ENCODE data around the gene CCDC137.

Gene CCDC137

GRCh38 chr17:81683584-81684441 is 17.3 kb downstream of the CCDC137 start, which contains the start of the genes ARL16 and HGS:
TSS of gene ARL16 (minus strand) at chr17:81683797. CDS start at chr17:81683753, 44 bp downstream.
TSS of gene HGS (plus strand) at chr17:81684011. CDS start at chr17:81684067, 56 bp downstream.
- peak; percentile 100 for DNase-seq

- DNase-seq: no peak
These were observed 17.9 kb downstream of the CCDC137 start for GRCh38 chr17:81684442-81684911.

DNA sequence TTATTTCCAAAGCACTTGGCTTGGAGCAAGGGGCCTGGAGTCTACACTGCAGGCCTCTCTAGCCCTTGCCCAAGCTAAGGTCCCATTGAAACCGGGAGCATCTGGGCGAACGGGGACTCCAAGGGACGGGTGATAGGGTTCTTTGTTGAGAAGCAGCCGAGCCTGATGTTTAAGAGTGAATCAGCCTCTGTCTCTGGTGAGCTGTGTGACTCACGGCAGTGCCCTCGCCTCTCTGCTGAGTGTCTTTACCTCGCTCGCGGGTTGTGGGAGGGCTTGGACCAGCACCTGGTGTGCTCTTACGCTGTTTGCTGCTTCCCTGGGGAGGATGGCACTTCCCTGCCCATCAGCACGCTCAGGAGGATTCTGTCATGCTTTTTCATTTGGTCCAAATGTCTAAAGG is 18.6 kb downstream of the CCDC137 start:
- no peak for DNase-seq

GRCh38 chr17:81686614-81687013 is 20.1 kb downstream of the CCDC137 start:
- no peak for DNase-seq

- no peak for DNase-seq
These were observed 21.4 kb downstream of the CCDC137 start for GRCh38 chr17:81687770-81688541.

DNA sequence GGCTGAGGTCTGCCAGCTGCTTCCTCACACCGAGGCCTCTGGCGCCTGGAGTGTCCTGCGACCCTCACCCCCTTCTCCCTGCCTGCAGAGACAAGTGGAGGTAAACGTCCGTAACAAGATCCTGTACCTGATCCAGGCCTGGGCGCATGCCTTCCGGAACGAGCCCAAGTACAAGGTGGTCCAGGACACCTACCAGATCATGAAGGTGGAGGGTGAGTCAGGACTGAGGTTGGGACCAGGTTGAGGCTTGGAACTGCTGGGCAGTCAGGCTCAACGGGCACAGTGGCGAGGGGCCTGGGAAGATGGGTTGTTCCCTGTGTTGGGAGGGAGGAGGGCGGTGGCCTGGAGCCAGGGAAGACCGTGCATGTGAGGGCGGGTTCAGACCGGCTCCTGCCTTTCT is 22.1 kb downstream of the CCDC137 start:
- DNase-seq: no peak

GRCh38 chr17:81690066-81690465 is 23.5 kb downstream of the CCDC137 start:
- no peak for DNase-seq

DNA sequence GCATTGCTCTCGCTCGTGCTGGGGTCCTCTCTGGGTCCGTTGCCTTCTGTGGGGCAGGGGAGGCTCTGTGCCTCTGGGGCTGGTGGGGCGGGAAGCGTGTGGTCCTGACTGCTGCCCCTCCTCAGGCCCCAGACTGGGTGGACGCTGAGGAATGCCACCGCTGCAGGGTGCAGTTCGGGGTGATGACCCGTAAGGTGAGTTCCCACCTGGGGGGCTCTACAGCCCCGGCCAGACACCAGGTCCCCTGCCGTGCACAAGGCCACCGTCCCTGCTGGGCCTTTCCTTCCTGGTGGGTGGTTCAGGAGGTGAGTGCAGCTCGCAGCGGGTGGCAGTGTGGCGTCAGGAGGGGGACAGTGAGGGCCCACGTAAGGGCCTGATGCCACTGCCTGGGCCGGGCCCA is 24.0 kb downstream of the CCDC137 start:
- no peak for DNase-seq

DNA sequence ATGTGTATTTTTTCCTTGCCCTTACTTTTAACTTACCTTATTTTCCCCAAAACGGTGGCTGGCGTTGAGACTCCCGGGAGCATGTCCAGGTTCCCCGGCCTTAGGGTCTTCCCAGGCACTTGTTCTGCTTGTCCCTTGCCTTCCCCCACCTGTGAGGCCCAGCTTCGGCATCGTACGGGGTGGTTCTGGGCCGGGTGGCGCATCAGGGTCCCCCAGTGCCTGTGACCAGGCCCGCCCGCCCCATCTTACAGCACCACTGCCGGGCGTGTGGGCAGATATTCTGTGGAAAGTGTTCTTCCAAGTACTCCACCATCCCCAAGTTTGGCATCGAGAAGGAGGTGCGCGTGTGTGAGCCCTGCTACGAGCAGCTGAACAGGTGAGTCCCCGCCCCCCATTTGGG is 24.7 kb downstream of the CCDC137 start:
- no peak for DNase-seq

- DNase-seq: no peak
These were observed 25.1 kb downstream of the CCDC137 start for GRCh38 chr17:81691608-81692007.

DNA sequence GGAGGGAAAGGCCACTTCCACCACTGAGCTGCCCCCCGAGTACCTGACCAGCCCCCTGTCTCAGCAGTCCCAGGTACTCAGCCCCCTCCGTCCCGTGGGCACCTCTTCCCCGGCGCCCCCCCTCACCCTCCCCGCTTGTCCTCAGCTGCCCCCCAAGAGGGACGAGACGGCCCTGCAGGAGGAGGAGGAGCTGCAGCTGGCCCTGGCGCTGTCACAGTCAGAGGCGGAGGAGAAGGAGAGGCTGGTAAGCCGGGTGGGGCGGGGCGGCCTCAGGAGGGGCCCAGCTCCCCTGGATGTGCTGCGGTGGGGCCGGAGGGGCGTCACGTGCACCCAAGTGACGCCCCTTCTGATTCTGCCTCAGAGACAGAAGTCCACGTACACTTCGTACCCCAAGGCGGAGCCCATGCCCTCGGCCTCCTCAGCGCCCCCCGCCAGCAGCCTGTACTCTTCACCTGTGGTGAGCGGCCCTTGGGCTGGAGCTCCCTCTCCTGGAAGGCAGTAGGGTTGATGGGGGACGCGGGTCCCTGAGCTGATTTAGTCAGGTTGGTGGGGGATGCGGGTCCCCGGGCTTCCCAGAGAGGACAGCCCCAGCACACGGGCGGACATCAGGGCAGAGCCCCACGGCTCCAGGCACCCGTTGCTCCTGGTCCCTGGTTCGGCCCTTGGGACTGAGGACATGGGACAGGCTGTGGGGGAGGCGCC is 27.1 kb downstream of the CCDC137 start:
- no peak for DNase-seq

- DNase-seq: no peak
These were observed 28.3 kb downstream of the CCDC137 start for GRCh38 chr17:81694810-81695209.

GRCh38 chr17:81695211-81695610 is 28.7 kb downstream of the CCDC137 start:
- no peak for DNase-seq

- DNase-seq: no peak
These were observed 29.3 kb downstream of the CCDC137 start for GRCh38 chr17:81695801-81696200.

- no peak for DNase-seq
These were observed 29.8 kb downstream of the CCDC137 start for GRCh38 chr17:81696218-81696941.

DNA sequence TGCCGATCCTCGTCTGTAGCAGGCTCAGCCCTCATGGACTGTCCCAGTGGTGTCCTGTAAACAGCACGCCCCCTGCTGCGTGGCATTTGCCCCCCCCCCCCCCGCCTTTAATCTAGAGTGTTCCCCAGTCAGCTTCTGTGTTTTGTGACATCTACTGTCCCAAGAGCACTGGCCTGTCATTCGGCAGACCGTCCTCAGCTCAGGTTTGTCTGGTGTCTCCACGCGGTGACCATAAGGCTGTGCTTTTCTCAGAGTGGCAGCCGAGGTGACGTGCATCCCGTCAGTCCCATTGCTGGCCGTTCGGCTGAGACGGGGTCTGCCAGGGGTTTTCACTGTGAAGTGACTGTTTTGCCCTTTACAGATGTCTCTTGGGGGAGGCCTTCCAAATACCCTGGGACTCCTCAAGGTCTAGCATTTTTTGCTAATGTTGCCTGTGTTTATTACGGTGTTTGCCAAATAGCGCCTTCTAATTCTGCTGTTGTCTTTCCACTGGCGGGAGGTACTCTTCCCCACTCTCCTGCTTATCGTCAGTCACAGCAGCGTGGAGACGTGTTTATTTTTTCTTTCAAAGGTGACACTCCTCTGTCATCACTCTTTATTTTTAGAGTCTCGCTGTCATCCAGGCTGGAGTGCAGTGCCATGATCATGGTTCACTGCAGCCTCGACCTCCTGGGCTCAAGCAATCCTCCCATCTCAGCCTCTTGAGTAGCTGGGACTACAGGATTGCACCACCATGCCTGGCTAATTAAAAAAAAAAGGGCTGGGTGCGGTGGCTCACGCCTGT is 30.9 kb downstream of the CCDC137 start:
- DNase-seq: no peak

DNA sequence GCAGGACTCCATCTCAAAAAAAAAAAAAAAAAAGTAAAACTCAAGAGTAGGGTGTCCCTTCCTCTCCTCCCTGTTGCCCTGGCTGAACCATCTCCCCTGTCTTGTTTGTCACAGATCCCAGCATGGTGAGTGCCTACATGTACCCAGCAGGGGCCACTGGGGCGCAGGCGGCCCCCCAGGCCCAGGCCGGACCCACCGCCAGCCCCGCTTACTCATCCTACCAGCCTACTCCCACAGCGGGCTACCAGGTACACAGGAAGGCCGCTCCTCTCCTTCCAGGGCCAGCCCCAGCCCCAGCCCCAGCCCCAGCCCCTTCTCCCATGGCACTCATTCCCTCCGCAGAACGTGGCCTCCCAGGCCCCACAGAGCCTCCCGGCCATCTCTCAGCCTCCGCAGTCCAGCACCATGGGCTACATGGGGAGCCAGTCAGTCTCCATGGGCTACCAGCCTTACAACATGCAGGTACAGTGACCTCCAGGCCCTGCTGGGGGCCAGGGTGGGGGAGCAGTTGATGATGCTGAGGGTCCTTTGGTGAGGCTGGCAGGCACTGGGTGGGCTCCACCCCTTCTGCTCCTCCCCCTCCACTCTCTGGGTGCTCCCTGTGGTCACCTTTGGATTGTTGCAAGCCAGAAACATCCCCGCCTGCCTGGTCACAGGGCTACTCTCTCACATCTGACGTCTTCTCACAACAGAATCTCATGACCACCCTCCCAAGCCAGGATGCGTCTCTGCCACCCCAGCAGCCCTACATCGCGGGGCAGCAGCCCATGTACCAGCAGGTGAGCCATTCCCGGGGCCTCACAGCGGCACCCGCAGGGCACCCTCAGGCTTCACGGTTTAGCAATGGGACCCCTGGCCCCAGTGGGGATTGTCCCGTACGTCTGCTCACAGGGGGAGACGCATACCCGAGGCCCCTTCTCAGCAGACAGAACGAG is 34.1 kb downstream of the CCDC137 start:
- DNase-seq: no peak

- DNase-seq: no peak
These were observed 34.9 kb downstream of the CCDC137 start for GRCh38 chr17:81701288-81702071.

GRCh38 chr17:81702934-81703746 is 36.6 kb downstream of the CCDC137 start, which contains the start of gene MRPL12:
TSS of gene MRPL12 (plus strand) at chr17:81703367. CDS start at chr17:81703502, 135 bp downstream.
- DNase-seq: peak; percentile 96

All from inflammatory macrophage treated with lipopolysaccharide for 4 hours (primary cell).